Prostate gland (tissue), 2 donors: Measurements from ENCODE around the gene PTPRG.

Source experiments
- POLR2A ChIP-seq: fragments of 450-650 bp; IDR thresholded peaks from one replicate; pipeline ENCODE4 v1.6.1; 2016; ENCODE audit warnings: antibody characterized with exemption, mild to moderate bottlenecking
- TF ChIP-seq, protein P1 (sequence below), 4 experiments: fragments of 200-600 bp in 2 of 4; fragments of 450-650 bp in 2 of 4; sonication (generic) in 2 of 4; IDR thresholded peaks; 1 replicate in 3 of 4; 2 replicates in 1 of 4; pipeline ENCODE4 v1.5.1; 2016 to 2019; ENCODE audit warnings: antibody characterized with exemption in 4 of 4, mild to moderate bottlenecking in 2 of 4, moderate library complexity in 2 of 4

DNA sequence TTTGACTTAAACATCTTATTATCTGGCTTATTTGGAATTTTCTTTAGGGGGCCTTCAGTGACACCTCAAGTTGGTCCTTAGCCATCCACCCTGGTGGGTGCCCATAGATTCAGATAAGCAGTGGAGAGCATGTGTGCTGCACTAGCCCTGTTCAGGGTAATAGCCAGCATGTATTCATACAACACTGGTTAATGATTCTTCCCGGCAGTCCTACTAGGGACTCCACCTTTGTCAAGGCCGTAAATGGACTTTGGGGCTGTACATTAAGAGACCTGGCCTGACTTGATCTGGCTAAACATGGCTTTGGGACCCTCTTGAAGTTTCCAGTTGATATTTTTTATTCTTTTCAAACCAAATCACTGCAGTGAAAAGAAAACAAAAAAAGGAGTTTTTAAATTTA, 125.8 kb downstream of the PTPRG start:
- TF ChIP-seq, protein P1, sequence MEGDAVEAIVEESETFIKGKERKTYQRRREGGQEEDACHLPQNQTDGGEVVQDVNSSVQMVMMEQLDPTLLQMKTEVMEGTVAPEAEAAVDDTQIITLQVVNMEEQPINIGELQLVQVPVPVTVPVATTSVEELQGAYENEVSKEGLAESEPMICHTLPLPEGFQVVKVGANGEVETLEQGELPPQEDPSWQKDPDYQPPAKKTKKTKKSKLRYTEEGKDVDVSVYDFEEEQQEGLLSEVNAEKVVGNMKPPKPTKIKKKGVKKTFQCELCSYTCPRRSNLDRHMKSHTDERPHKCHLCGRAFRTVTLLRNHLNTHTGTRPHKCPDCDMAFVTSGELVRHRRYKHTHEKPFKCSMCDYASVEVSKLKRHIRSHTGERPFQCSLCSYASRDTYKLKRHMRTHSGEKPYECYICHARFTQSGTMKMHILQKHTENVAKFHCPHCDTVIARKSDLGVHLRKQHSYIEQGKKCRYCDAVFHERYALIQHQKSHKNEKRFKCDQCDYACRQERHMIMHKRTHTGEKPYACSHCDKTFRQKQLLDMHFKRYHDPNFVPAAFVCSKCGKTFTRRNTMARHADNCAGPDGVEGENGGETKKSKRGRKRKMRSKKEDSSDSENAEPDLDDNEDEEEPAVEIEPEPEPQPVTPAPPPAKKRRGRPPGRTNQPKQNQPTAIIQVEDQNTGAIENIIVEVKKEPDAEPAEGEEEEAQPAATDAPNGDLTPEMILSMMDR (IDR thresholded peaks at IDR 0.05): no peak
- no peak for TF ChIP-seq POLR2A
